SK-N-SH (cell line): ENCODE results near the gene BTD.

Experiments used
- CTCF ChIP-seq: fragments of 200-600 bp; sonication (generic); IDR thresholded peaks from 2 replicates; pipeline ENCODE4 v1.6.1; 2017; ENCODE audit warnings: antibody characterized with exemption, mild to moderate bottlenecking, moderate library complexity
- ELF1 ChIP-seq: IDR thresholded peaks from 2 replicates; pipeline ENCODE4 v1.4.0; 2012
- FOXJ3 ChIP-seq: sonication (generic); formaldehyde crosslinking; IDR thresholded peaks from 2 replicates; pipeline ENCODE4 v1.5.1; 2020; ENCODE audit warnings: mild to moderate bottlenecking, missing genetic modification reagents
- GATA2 ChIP-seq: sonication (generic); formaldehyde crosslinking; IDR thresholded peaks from 2 replicates; pipeline ENCODE4 v1.5.0; 2020; ENCODE audit warnings: mild to moderate bottlenecking, missing genetic modification reagents
- MEF2A ChIP-seq: IDR thresholded peaks from 2 replicates; pipeline ENCODE4 v1.4.0; 2012; ENCODE audit warnings: low read depth, borderline replicate concordance
- POLR2AphosphoS5 ChIP-seq: IDR thresholded peaks from 2 replicates; pipeline ENCODE4 v1.6.1; 2012; ENCODE audit warnings: low read depth, low read length
- RCOR1 ChIP-seq: fragments of 150-350 bp; IDR thresholded peaks from 2 replicates; pipeline ENCODE4 v1.6.1; 2017; ENCODE audit warnings: antibody characterized with exemption, low read length
- REST ChIP-seq: IDR thresholded peaks from 2 replicates; pipeline ENCODE4 v1.6.1; 2012; ENCODE audit warnings: mild to moderate bottlenecking, low read depth, low read length, moderate library complexity
- RFX5 ChIP-seq: IDR thresholded peaks from 2 replicates; pipeline ENCODE4 v1.6.1; 2012; ENCODE audit warnings: mild to moderate bottlenecking, improper control_type of control experiment, low read length
- TAF1 ChIP-seq: IDR thresholded peaks from 2 replicates; pipeline ENCODE4 v1.6.1; 2012; ENCODE audit warnings: low read depth, mild to moderate bottlenecking, low read length, moderate library complexity, borderline replicate concordance
- USF2 ChIP-seq: fragments of 150-350 bp; IDR thresholded peaks from 2 replicates; pipeline ENCODE4 v1.6.1; 2017; ENCODE audit warnings: antibody characterized with exemption, low read length, low read depth, borderline replicate concordance

- TF ChIP-seq POLR2AphosphoS5 (no peak), TAF1 (no peak), GATA2 (CRISPR knock-in tag) (no peak), ELF1 (no peak), CTCF (no peak), MEF2A (no peak), REST (no peak), RFX5 (no peak), FOXJ3 (CRISPR knock-in tag) (no peak), USF2 (no peak), RCOR1 (no peak)
Observed at GRCh38 chr3:15579051-15579450, 22.5 kb upstream of the BTD start.
